HG03558 (cell line): ENCODE measurements around the gene SIRPD.

ENCODE experiments used
- ATAC-seq: cut with Tn5 transposase; IDR thresholded peaks from one replicate; pipeline ENCODE4 v1.9.1; 2021; ENCODE audit warnings: moderate number of reproducible peaks; ENCODE audit not compliant: unreplicated experiment; ENCODE audit errors: extremely low read depth

The SIRPD gene

GRCh38 chr20:1539816-1540419 lies 17.6 kb downstream of the SIRPD start:
- ATAC-seq, result no peak

- ATAC-seq, result no peak
Observed at GRCh38 chr20:1538655-1539054, 18.9 kb downstream of the SIRPD start.

- no peak for ATAC-seq
Observed at GRCh38 chr20:1537731-1538058, 19.8 kb downstream of the SIRPD start.

- no peak for ATAC-seq
Observed at GRCh38 chr20:1536893-1537730, 20.4 kb downstream of the SIRPD start.

GRCh38 chr20:1535420-1536175 lies 21.9 kb downstream of the SIRPD start:
- peak; percentile 71 for ATAC-seq

- ATAC-seq, result no peak
Observed at GRCh38 chr20:1534526-1534925, 23.0 kb downstream of the SIRPD start.

- ATAC-seq, result no peak
Observed at GRCh38 chr20:1533059-1533458, 24.4 kb downstream of the SIRPD start.

- ATAC-seq, result no peak
Observed at GRCh38 chr20:1528811-1529210, 28.7 kb downstream of the SIRPD start.

- ATAC-seq, result no peak
Observed at GRCh38 chr20:1527923-1528322, 29.6 kb downstream of the SIRPD start.

- ATAC-seq, result no peak
Observed at GRCh38 chr20:1526896-1527295, 30.6 kb downstream of the SIRPD start.

- ATAC-seq, result no peak
Observed at GRCh38 chr20:1526310-1526709, 31.2 kb downstream of the SIRPD start.

GRCh38 chr20:1524004-1524403 lies 33.5 kb downstream of the SIRPD start:
- no peak for ATAC-seq

GRCh38 chr20:1517010-1517409 lies 40.5 kb downstream of the SIRPD start:
- ATAC-seq, result no peak

GRCh38 chr20:1513801-1514200 lies 43.7 kb downstream of the SIRPD start:
- no peak for ATAC-seq

GRCh38 chr20:1509237-1509636 lies 48.3 kb downstream of the SIRPD start:
- ATAC-seq, result no peak

GRCh38 chr20:1508574-1508973 lies 48.9 kb downstream of the SIRPD start:
- no peak for ATAC-seq

- no peak for ATAC-seq
Observed at GRCh38 chr20:1507276-1507675, 50.2 kb downstream of the SIRPD start.

GRCh38 chr20:1505871-1506270 lies 51.6 kb downstream of the SIRPD start:
- no peak for ATAC-seq

GRCh38 chr20:1505361-1505760 lies 52.1 kb downstream of the SIRPD start:
- no peak for ATAC-seq

GRCh38 chr20:1503564-1504227 lies 53.8 kb downstream of the SIRPD start:
- peak; percentile 70 for ATAC-seq

- no peak for ATAC-seq
Observed at GRCh38 chr20:1500496-1500895, 57.0 kb downstream of the SIRPD start.
